ENCODE measurements around the gene SPATA24. TPM values are rescaled to one million over a fixed set of nuclear protein-coding genes. Genes with fewer than 3 reads are reported as not detected.

SPATA24 gene
- total and polyA plus RNA-seq, 2 of the 13 experiments (the other 11 are each of a cell fraction or from before 2014, with no cell fraction given) = 6.0 to 11.1 TPM

DNA sequence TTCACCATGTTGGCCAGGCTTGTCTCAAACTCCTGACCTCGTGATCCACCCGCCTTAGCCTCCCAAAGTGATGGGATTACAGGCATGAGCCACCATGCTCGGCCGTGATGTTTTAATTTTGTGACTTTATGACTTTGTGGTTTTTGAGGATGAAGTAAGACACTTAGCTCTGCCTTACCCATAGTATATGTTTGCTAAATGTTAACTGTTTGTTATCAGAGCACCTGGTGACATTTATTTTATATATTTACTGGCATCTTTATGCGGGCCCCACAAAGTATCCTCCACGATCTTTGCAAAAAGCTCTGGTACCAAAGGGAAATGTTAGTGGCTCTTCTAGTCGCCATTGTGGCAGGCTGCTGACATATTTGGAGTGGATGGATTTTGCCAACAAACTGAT lies 27.5 kb downstream of the SPATA24 start:
- 90% methylated on average over 5 of the region's 7 CpGs for WGBS (ENCODE audit: low lambda C conversion rate)
- ATAC-seq = no peak
- intact Hi-C loops (cut with micrococcal nuclease; ENCODE audit: unreplicated experiment) (no loop called here), in situ Hi-C loops (cut with HindIII; ENCODE audit: extremely low pct_ligation_motif_present, low pct_unique_long_range_greater_than_20kb) (no loop called here)
- Histone ChIP-seq H3K27ac (ENCODE audit: extremely low read length, insufficient read depth, low read length) (no peak overlapping the region), H4K20me1 (ENCODE audit: insufficient read depth, low read length) (no peaks in the 10 kb centered on the region), H3K27me3 (ENCODE audit: control insufficient read depth in 1 of 2, insufficient read depth in 2 of 2, low read length in 2 of 2) (no peaks in the 10 kb centered on the region), H3K36me3 (replicated peaks in 1 of 2; ENCODE audit: control insufficient read depth in 1 of 2, insufficient read depth in 2 of 2, low read length in 2 of 2) (peaks cover 0 to 5% of the 10 kb centered on the region in 2 experiments; a peak in 2 of 5 replicates), H2AFZ (ENCODE audit: low read length) (no peak overlapping the region), H3K79me2 (ENCODE audit: insufficient read depth, low read length) (no peaks in the 10 kb centered on the region), H3K9ac (ENCODE audit: insufficient read depth, low read depth, low read length) (no peak overlapping the region), H3K4me1 (ENCODE audit: insufficient read depth, low read length) (peaks cover 16% of the 10 kb centered on the region), H3K4me2 (ENCODE audit: low read depth, low read length) (no peak overlapping the region), H3K9me3 (ENCODE audit: low read length) (no peaks in the 10 kb centered on the region), H3K4me3 (replicated peaks in 1 of 3; ENCODE audit: insufficient read depth in 1 of 3, low read depth in 2 of 3, low read length in 3 of 3) (no peak overlapping the region)
- FAIRE-seq = no peak
- CTCF ChIA-PET (ENCODE audit: low intra/inter-chr PET ratio, low total read pairs) = no interaction called here
- no TSS peak for BruUV-seq (replicated peaks)
- POLR2A ChIA-PET = no interaction called here
- TF ChIP-seq NR2F2 (IDR thresholded peaks at IDR 0.05; ENCODE audit: borderline replicate concordance, low read depth) (no peak), KLF11 (CRISPR knock-in tag; IDR thresholded peaks at IDR 0.05) (no peak), SIN3B (IDR thresholded peaks at IDR 0.05; ENCODE audit: low read length) (no peak), FOXA3 (CRISPR knock-in tag; IDR thresholded peaks at IDR 0.05) (no peak), ZNF768 (CRISPR knock-in tag; IDR thresholded peaks at IDR 0.05) (no peak)
- TF ChIP-seq, protein P1, sequence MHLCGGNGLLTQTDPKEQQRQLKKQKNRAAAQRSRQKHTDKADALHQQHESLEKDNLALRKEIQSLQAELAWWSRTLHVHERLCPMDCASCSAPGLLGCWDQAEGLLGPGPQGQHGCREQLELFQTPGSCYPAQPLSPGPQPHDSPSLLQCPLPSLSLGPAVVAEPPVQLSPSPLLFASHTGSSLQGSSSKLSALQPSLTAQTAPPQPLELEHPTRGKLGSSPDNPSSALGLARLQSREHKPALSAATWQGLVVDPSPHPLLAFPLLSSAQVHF (CRISPR knock-in tag; IDR thresholded peaks at IDR 0.05) = no peak
- TF ChIP-seq, protein P2, sequence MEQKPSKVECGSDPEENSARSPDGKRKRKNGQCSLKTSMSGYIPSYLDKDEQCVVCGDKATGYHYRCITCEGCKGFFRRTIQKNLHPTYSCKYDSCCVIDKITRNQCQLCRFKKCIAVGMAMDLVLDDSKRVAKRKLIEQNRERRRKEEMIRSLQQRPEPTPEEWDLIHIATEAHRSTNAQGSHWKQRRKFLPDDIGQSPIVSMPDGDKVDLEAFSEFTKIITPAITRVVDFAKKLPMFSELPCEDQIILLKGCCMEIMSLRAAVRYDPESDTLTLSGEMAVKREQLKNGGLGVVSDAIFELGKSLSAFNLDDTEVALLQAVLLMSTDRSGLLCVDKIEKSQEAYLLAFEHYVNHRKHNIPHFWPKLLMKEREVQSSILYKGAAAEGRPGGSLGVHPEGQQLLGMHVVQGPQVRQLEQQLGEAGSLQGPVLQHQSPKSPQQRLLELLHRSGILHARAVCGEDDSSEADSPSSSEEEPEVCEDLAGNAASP (CRISPR knock-in tag; IDR thresholded peaks at IDR 0.05; ENCODE audit: borderline replicate concordance) = no peak
- no peak for DNase-seq (ENCODE audit: low spot score)

DNA sequence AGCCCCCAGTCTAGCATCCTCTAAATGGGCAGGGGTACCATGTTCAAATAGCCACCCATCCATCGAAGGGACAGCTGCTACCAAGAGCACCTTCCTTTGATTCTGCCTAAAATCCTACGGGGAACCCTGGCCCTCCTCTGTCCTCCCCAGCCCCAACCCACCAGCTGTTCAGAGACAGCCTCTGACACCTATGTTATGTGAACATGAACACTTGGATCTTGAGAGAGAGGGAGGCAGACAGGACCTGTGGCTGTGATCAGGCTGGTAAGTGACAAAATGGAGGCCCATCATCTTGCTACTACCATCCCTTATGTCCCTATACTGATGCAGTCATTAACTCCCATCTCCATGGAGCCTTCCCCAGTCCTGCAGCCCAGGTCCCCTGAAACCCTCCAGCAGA lies 29.0 kb downstream of the SPATA24 start:
- no peak overlapping the region for H3K27ac ChIP-seq (ENCODE audit: extremely low read length, insufficient read depth, low read length)
- DNase-seq (ENCODE audit: low spot score) (no peak), ATAC-seq (0 out of 3 replicates have a peak, but pooled peaks have one; percentile 7), FAIRE-seq (no peak)
- peaks cover 2% of the 10 kb centered on the region for H3K4me1 ChIP-seq (ENCODE audit: insufficient read depth, low read length)
- no peak overlapping the region for H2AFZ ChIP-seq (ENCODE audit: low read length)
- H3K27me3 ChIP-seq (ENCODE audit: control insufficient read depth in 1 of 2, insufficient read depth in 2 of 2, low read length in 2 of 2) = no peaks in the 10 kb centered on the region
- H3K79me2 ChIP-seq (ENCODE audit: insufficient read depth, low read length) = no peaks in the 10 kb centered on the region
- peaks cover 2 to 5% of the 10 kb centered on the region in 2 experiments; a peak in 3 of 5 replicates for H3K36me3 ChIP-seq (replicated peaks in 1 of 2; ENCODE audit: control insufficient read depth in 1 of 2, insufficient read depth in 2 of 2, low read length in 2 of 2)
- no peaks in the 10 kb centered on the region for H4K20me1 ChIP-seq (ENCODE audit: insufficient read depth, low read length)
- H3K9me3 ChIP-seq (ENCODE audit: low read length) = no peaks in the 10 kb centered on the region
- POLR2A ChIA-PET = interaction anchor here (1.1 kb wide), 1 partner anchor 8 kb away, joined by 6 read pairs; the partner anchor contains the start of gene SLC23A1
- no peak overlapping the region for H3K9ac ChIP-seq (ENCODE audit: insufficient read depth, low read depth, low read length)
- BruUV-seq (replicated peaks) = no TSS peak
- no peak overlapping the region for H3K4me3 ChIP-seq (replicated peaks in 1 of 3; ENCODE audit: insufficient read depth in 1 of 3, low read depth in 2 of 3, low read length in 3 of 3)
- intact Hi-C loops (cut with micrococcal nuclease; ENCODE audit: unreplicated experiment) (no loop called here), in situ Hi-C loops (cut with HindIII; ENCODE audit: extremely low pct_ligation_motif_present, low pct_unique_long_range_greater_than_20kb) (no loop called here)
- CTCF ChIA-PET (ENCODE audit: low intra/inter-chr PET ratio, low total read pairs) = no interaction called here
- WGBS (ENCODE audit: low lambda C conversion rate) = 100% methylated on average over 2 of the region's 2 CpGs
- H3K4me2 ChIP-seq (ENCODE audit: low read depth, low read length) = no peak overlapping the region
- no peak for TF ChIP-seq FOXM1 (CRISPR knock-in tag; IDR thresholded peaks at IDR 0.05)
- TF ChIP-seq KDM2A (CRISPR knock-in tag; IDR thresholded peaks at IDR 0.05; ENCODE audit: borderline replicate concordance, low read depth) = no peak
- TF ChIP-seq JDP2 (CRISPR knock-in tag; IDR thresholded peaks at IDR 0.05; ENCODE audit: borderline replicate concordance) = no peak
- TF ChIP-seq ZNF337 (CRISPR knock-in tag; IDR thresholded peaks at IDR 0.05; ENCODE audit: borderline replicate concordance, low read depth) = no peak
- TF ChIP-seq RFXANK (CRISPR knock-in tag; IDR thresholded peaks at IDR 0.05) = no peak
- no peak for TF ChIP-seq ZFP90 (CRISPR knock-in tag; IDR thresholded peaks at IDR 0.05; ENCODE audit: borderline replicate concordance)
- TF ChIP-seq POLR2G (IDR thresholded peaks at IDR 0.05; ENCODE audit: low read depth, low read length) = 0 out of 2 replicates have a peak, but pooled peaks have one; percentile 23
- TF ChIP-seq PHF8 (CRISPR knock-in tag; IDR thresholded peaks at IDR 0.05) = no peak
- no peak for TF ChIP-seq ZNF17 (CRISPR knock-in tag; IDR thresholded peaks at IDR 0.05)
- TF ChIP-seq KLF11 (CRISPR knock-in tag; IDR thresholded peaks at IDR 0.05) = no peak
- no peak for TF ChIP-seq ZNF451 (CRISPR knock-in tag; IDR thresholded peaks at IDR 0.05)
- TF ChIP-seq YY1 (IDR thresholded peaks at IDR 0.05; ENCODE audit: insufficient read depth, insufficient replicate concordance, low read depth, low read length) = no peak
- TF ChIP-seq PAF1 (CRISPR knock-in tag; IDR thresholded peaks at IDR 0.05) = peak; percentile 82; the same call in 1 of the 2 replicates
- no peak for TF ChIP-seq ATF1 (CRISPR knock-in tag; IDR thresholded peaks at IDR 0.05)

Data from HepG2 (cell line).